GM13977 (cell line): ENCODE data around the gene ROR1.
A peak's percentile ranks its signal among the peaks of the same experiment; 100 is the strongest.

Source experiments
- DNase-seq: peaks from one replicate; pipeline ENCODE4 v3.0.0; 2012; ENCODE audit warnings: low spot score
- CTCF ChIP-seq: IDR thresholded peaks from 2 replicates; pipeline ENCODE4 v1.5.1; 2012; ENCODE audit warnings: mild to moderate bottlenecking, control low read depth; ENCODE audit not compliant: insufficient read depth; ENCODE audit errors: extremely low read depth, missing control alignments
- in situ Hi-C: fragments of 300-500 bp; cut with MboI; formaldehyde crosslinking; loops from one replicate; pipeline ENCODE4 v1.12.0; 2022; ENCODE audit warnings: low sequenced_read_pairs, low pct_unique_long_range_greater_than_20kb, mixed read lengths, inconsistent platforms; ENCODE audit not compliant: unreplicated experiment

The ROR1 gene

GRCh38 chr1:63913533-63913932 is 139.7 kb downstream of the ROR1 start:
- TF ChIP-seq CTCF: no peak
- DNase-seq: no peak
- in situ Hi-C loops: loop anchor here (25.0 kb wide), 1 partner anchor 301 kb away; no protein-coding TSS in a partner anchor

- no peak for TF ChIP-seq CTCF
- in situ Hi-C loops: loop anchor here (25.0 kb wide), 1 partner anchor 302 kb away; no protein-coding TSS in a partner anchor
- no peak for DNase-seq
Measured at GRCh38 chr1:63914241-63914640, 140.4 kb downstream of the ROR1 start.

GRCh38 chr1:63914706-63915105 is 140.9 kb downstream of the ROR1 start:
- in situ Hi-C loops: loop anchor here (25.0 kb wide), 1 partner anchor 302 kb away; no protein-coding TSS in a partner anchor
- DNase-seq: no peak
- TF ChIP-seq CTCF: no peak

GRCh38 chr1:63915121-63915520 is 141.3 kb downstream of the ROR1 start:
- peak; percentile 17 for DNase-seq
- TF ChIP-seq CTCF: peak; percentile 34
- in situ Hi-C loops: loop anchor here (25.0 kb wide), 1 partner anchor 303 kb away; no protein-coding TSS in a partner anchor

- no peak for DNase-seq
- in situ Hi-C loops: loop anchor here (25.0 kb wide), 1 partner anchor 304 kb away; no protein-coding TSS in a partner anchor
- TF ChIP-seq CTCF: no peak
Measured at GRCh38 chr1:63916485-63917360, 142.9 kb downstream of the ROR1 start.

- no peak for DNase-seq
- in situ Hi-C loops: loop anchor here (25.0 kb wide), 1 partner anchor 305 kb away; no protein-coding TSS in a partner anchor
- TF ChIP-seq CTCF: peak; percentile 41
Measured at GRCh38 chr1:63917571-63918417, 144.0 kb downstream of the ROR1 start.
